Ureter (tissue), 1 donor: ENCODE results near the gene TRIM73. TPM values are rescaled to one million over a fixed set of nuclear protein-coding genes. Genes with fewer than 3 reads are reported as not detected.
"Not testable (repeated sequence)": the region's sequence is repeated elsewhere in the genome, so short reads cannot be mapped to it uniquely, and the experiment has no call there.

Experiments
- DNase-seq: peaks from one replicate; pipeline ENCODE4 v3.0.0-alpha.2; 2020; ENCODE audit warnings: low spot score
- total RNA-seq: library from RNA; stranded (reverse); gene quantifications from one replicate; pipeline ENCODE4 v1.2.4, GENCODE V29; 2023
- donor health status: DM: yes; HTN: yes; CAD: no.

The TRIM73 gene
- total RNA-seq, 1 donor from 2014 or later = 6.5 TPM

GRCh38 chr7:75415829-75416373 lies 20.5 kb downstream of the TRIM73 start:
- DNase-seq = peak; percentile 26

- DNase-seq = not testable (repeated sequence)
Measured at GRCh38 chr7:75416787-75417186, 21.4 kb downstream of the TRIM73 start.

- DNase-seq = peak; percentile 6
Measured at GRCh38 chr7:75418292-75418858, 22.9 kb downstream of the TRIM73 start.

GRCh38 chr7:75419210-75419609 lies 23.8 kb downstream of the TRIM73 start:
- DNase-seq = not testable (repeated sequence)

- DNase-seq = not testable (repeated sequence)
Measured at GRCh38 chr7:75419693-75420092, 24.3 kb downstream of the TRIM73 start.

- DNase-seq = not testable (repeated sequence)
Measured at GRCh38 chr7:75420152-75420551, 24.7 kb downstream of the TRIM73 start.

- DNase-seq = not testable (repeated sequence)
Measured at GRCh38 chr7:75421798-75422710, 26.6 kb downstream of the TRIM73 start.

- DNase-seq = not testable (repeated sequence)
Measured at GRCh38 chr7:75423481-75423880, 28.1 kb downstream of the TRIM73 start.

GRCh38 chr7:75439000-75439399 lies 43.6 kb downstream of the TRIM73 start:
- not testable (repeated sequence) for DNase-seq

GRCh38 chr7:75442101-75442464 lies 46.7 kb downstream of the TRIM73 start:
- DNase-seq = not testable (repeated sequence)

GRCh38 chr7:75442465-75443111 lies 47.2 kb downstream of the TRIM73 start:
- not testable (repeated sequence) for DNase-seq

- not testable (repeated sequence) for DNase-seq
Measured at GRCh38 chr7:75449946-75450345, 54.5 kb downstream of the TRIM73 start.

GRCh38 chr7:75452494-75452955 lies 57.1 kb downstream of the TRIM73 start:
- not testable (repeated sequence) for DNase-seq

Other genes starting within 250 kb of the TRIM73 start
- 69.6 TPM for gene POM121C, start 90.7 kb downstream of the TRIM73 start, total RNA-seq
- gene SPDYE5, start 96.7 kb downstream of the TRIM73 start, total RNA-seq = 0.39 TPM